NCI-H128 (cell line): ENCODE results near the gene YEATS4.

Experiments used
- DNase-seq: peaks from one replicate; lab custom pipeline; 2025; ENCODE audit not compliant: unreplicated experiment; lab: John Stamatoyannopoulos, UW

The YEATS4 gene

DNA sequence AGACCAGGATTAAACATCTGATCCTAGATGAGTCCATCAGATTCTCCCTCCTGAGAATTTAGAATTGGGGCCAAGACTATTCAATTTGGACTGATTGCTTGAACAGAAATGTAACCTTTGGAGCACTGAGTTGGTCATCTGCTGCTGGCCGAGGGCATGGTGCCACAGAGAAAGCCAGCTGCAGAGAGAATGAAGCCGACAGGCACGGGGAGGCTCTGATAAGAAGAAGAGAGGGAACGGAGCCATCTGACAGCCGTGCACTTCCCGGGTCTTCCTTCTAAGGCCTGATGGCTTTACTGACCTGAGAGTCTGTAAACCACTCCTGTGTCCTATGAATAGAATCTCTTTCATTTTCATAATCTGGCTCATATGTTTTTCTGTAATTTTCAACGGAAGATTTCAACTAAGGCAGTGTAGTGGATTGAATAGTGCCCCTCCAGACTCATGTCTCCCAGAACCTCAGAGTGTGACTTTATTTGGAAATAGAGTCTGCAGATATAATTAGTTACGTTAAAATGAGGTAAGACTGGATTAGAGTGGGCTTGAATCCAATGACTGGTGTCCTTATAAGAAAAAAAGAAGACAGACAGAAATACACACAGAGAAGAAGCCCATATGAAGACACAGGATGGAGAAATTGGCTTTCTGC is 71.5 kb downstream of the YEATS4 start:
- DNase-seq, result no peak

DNA sequence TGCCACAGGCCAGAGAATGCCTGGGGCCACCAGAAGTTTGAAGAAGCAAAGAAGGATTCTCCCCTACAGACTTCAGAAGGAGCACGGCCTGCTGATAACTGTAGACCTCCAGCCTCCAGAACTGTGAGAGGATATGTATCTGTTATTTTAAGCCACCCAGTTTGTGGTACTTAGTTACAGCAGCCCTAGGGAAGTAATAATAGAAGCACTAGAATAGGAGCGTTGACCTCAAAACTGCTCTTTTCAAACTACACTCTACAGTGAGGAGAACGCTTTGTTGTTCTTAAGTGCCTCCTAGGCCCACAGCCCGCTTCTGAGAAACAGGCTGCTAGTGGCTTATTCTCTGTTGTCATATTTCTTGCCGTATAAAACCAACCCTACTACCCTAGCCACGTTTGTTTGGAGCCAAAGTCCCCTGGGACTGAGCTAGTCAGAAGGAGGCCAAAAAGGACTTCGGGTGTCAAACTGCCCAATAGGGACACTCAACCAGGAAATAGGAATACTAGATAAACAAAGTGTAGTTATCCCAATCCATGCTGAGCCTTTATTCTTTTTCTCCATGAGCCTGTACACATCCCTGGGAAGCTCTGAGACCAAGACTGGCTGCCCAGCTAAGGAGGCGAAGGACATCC is 72.2 kb downstream of the YEATS4 start:
- no peak for DNase-seq

DNA sequence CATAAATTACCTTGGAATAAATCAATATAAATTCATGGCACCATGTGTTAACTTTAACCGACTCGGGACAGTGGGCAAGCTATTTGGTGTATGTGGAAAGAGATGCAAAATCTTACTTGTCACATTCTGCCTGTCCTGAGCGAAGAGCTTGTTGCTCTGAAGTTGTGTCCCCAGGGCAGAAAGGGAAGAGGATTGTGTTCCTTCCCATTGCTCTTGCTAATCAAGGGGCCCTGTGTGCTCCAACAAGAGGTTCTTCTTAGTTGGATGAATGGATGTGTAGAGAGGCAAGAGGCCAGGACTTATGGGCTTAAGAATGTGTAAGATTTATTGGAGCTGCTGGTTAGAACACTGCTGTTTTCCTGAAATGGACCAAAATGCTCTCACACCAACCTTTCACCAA is 74.1 kb downstream of the YEATS4 start:
- no peak for DNase-seq

DNA sequence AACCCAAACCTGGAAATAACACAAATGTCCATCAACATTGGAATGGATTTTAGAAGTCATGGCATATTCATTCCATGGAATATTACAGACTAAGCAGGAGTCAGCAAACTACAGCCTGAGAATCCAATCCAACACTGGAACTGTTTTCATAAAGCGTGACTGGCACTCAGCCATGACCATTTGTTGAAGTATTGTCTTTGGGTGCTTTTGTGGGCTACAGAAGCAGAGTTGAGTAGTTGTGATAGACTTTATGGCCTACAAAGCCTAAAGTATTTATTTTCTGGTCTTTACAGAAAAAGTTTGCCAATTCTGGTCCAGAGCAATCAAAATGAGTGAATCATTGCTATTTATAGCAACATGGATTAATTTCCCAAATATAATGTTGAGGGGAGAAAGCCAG is 76.1 kb downstream of the YEATS4 start:
- DNase-seq, result no peak

DNA sequence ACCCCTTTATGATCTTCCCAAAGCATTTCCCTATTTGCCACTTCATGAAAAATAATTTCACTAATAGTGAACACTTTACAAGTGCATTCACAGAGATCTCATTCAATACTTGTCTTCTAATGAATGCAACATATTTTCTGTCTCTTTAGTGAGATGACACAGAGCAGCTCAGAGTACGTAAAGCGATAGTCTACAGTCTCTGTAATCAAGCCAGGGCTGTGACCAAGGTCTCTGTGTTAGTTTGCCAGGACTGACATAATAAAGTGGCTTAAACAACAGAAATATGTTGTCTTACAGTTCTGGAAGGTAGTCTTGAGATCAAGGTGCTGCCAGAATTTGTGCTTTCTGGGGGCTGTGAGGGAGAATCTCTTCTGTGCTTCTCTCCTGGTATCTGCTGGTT is 77.5 kb downstream of the YEATS4 start:
- no peak for DNase-seq

DNA sequence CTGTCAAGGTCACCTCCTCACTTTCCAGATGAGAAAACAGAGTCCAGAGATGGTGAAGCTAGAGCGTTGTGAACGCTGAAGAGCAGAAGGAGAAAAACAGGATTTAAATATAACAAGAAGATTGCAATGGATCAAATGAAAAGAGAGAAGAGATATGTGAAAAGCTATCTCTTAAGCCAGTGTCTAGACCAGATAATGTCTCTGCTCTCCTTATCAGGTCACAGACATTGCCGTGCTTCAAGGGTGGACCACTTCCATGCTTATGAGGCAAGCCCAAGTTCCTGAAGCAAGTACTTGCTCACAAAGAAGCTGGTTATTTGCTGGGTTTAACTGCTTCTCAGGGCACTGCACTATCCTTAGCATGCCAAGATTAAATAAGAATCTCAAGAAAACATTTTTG is 79.0 kb downstream of the YEATS4 start:
- no peak for DNase-seq

DNA sequence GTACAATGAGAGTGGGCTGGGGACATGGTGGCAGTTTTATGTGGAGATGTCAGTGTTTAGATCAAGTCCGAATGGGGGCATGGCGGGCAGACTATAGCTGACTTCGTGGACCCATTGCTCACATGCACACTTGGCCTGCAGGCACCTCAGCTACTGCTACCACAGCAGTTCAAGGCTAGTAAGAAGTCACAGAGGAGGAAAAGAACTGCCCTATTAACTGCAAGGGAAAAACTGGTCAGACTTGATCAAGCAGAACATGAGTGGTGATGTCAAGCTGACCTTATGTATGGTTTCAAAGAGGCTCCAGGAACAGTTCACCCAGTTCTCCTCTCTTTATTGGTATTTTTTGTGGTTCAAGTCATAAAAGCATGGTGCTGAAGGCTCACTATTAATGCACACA is 80.5 kb downstream of the YEATS4 start:
- DNase-seq, result no peak
